Activated T-helper 9 cell treated with anti-CD3 and anti-CD28 coated beads, Interleukin-2, amount 50 U/mL, for 16 hours (primary cell): Measurements from ENCODE around the gene VSX1.

Source experiments
- DNase-seq: peaks from one replicate; pipeline ENCODE4 v3.0.0-alpha.2; 2020; ENCODE audit warnings: low read depth

VSX1 gene

GRCh38 chr20:25053255-25054031 is 28.5 kb downstream of the VSX1 start:
- no peak for DNase-seq

- DNase-seq: no peak
These were observed 29.4 kb downstream of the VSX1 start for GRCh38 chr20:25052255-25053194.

DNA sequence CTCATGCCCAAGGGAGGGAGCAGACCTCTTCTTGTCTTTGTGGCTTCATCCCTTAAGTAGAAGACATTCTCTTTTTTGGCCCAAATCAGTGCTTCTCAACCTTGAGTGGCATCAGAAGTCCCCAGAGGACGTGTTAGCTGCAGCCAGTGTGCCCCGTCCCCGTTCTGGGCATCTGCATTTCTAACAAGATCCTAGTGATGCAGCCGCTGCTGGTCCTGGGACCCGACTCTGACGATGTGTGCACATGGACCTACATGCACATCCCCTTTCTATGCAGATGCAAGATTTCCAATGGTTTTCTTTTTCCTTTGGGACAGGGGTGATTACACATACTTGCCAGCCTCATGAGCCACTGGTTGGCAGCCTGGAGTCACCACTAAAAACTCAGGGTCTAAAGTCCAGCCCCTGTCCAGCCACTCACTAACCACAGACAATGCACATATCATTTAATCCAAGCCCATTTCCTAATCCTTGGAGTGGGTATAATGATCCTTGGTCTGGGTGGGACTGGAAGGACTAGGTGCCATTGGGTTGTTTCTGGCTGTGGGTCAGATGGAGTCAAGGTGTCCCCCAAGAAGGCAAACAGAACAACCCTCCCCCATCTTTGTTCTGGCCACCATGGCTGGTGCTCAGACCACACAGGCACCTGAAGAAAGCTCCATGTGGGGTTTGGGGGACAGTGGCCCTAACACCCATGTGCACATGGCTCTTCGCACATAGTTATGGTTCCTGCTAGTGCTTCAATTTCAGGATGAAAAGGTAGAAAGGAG is 30.4 kb downstream of the VSX1 start:
- no peak for DNase-seq

DNA sequence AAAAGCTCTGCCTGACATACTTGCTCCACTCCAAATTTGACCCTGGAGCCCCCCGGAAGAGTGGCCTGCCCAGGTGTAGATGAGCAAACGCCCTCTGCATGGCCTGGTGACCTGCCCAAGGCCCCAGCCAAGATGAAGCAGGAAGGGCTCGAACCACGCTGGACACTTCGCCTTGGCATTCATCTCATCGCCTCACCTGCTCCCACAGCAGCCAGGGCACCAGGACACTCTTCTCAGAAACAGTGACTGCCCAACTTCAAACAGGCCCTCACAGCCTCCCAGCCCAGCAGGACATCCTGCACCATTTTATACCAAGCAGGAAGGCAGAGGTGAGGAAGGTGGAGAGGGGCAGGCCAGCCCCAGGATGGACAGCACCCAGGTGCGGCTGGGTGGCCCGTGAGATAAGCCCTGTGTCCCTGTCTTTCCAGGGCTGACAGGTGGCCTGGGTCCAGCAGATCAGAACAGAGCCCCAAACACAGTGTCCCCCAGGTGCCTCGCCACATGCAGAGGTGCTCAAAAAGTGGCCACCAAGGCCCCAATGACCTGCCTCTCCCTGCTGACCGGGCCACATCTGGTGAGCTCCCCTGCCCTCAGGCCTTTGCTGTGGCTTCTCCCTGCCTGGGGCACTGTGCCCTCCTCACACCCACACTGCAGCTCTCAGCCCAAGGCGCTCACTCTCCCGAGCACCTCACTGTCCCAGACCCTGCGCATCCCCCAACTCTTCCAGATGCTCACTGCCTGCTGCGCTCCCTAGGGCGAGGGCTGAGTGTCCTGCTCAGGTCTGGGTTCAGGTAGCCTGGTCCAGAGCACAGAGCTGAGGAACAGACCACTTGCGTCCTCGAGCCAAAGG is 31.2 kb downstream of the VSX1 start:
- DNase-seq: no peak

GRCh38 chr20:25050082-25050481 is 31.9 kb downstream of the VSX1 start:
- no peak for DNase-seq

- no peak for DNase-seq
These were observed 32.5 kb downstream of the VSX1 start for GRCh38 chr20:25049261-25050060.

- DNase-seq: no peak
These were observed 33.4 kb downstream of the VSX1 start for GRCh38 chr20:25048519-25048952.

DNA sequence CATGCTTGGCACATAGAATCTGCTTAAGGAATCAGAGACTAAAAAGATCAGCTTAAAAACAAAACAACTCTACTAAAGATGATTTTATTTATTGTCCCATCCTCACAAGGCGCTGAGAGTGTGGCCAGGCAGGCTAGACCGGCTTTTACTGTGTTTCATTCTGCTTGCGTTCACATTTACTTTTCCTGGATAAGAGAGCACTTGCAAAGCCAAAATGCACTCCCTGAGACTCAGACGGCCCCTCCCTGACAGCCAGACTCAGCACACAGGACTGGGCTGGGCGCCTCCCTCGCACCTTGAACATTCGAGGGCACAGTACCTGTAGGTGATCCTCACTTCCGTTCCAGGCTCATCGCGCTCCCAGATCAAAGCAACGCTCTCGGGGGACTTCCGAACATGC is 34.2 kb downstream of the VSX1 start:
- no peak for DNase-seq

- no peak for DNase-seq
These were observed 34.9 kb downstream of the VSX1 start for GRCh38 chr20:25046736-25047666.

DNA sequence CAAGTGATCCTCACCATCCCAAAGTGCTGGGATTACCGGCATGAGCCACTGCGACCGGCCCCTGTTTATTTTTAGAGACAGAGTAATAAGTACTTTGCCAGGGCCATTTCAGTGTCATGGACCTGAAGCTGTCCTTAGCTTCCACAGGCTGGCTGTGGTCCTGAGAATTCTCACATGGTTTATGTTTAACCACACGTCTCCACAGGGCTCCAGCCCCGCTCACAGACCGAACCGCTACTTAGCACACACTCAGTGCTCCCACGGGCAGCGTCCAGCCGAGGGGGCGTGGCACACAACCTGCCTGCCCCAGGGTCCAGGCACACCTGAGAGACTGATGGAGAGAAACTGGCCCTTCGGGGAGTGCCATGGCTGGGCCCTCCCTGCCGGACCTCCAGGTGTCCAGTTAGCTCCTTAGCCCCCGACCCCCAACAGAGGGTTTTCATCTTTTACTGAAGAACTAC is 35.7 kb downstream of the VSX1 start:
- no peak for DNase-seq

GRCh38 chr20:25045343-25045712 is 36.6 kb downstream of the VSX1 start:
- no peak for DNase-seq

- no peak for DNase-seq
These were observed 37.1 kb downstream of the VSX1 start for GRCh38 chr20:25044660-25045342.

GRCh38 chr20:25044261-25044560 is 37.7 kb downstream of the VSX1 start:
- no peak for DNase-seq

GRCh38 chr20:25043499-25044260 is 38.3 kb downstream of the VSX1 start:
- no peak for DNase-seq

- DNase-seq: no peak
These were observed 39.1 kb downstream of the VSX1 start for GRCh38 chr20:25042531-25043498.

GRCh38 chr20:25041813-25042530 is 40.0 kb downstream of the VSX1 start:
- no peak for DNase-seq
